ENCODE measurements around the gene USP34.
"Not testable (repeated sequence)": the region's sequence is repeated elsewhere in the genome, so short reads cannot be mapped to it uniquely, and the experiment has no call there.

Gene USP34

GRCh38 chr2:61247204-61247812, 223.6 kb downstream of the USP34 start:
- DNase-seq (ENCODE audit: low spot score): no peak

- DNase-seq (ENCODE audit: low spot score): no peak
Measured at GRCh38 chr2:61244694-61245093, 226.2 kb downstream of the USP34 start.

- no peak for DNase-seq (ENCODE audit: low spot score)
Measured at GRCh38 chr2:61241266-61241665, 229.6 kb downstream of the USP34 start.

GRCh38 chr2:61238219-61239012, 232.5 kb downstream of the USP34 start:
- no peak for DNase-seq (ENCODE audit: low spot score)

- DNase-seq (ENCODE audit: low spot score): no peak
Measured at GRCh38 chr2:61235716-61236115, 235.2 kb downstream of the USP34 start.

- DNase-seq (ENCODE audit: low spot score): no peak
Measured at GRCh38 chr2:61233581-61233980, 237.3 kb downstream of the USP34 start.

GRCh38 chr2:61229936-61230335, 241.0 kb downstream of the USP34 start:
- DNase-seq (ENCODE audit: low spot score): no peak

GRCh38 chr2:61222567-61222966, 248.3 kb downstream of the USP34 start:
- DNase-seq (ENCODE audit: low spot score): no peak

- no peak for DNase-seq (ENCODE audit: low spot score)
Measured at GRCh38 chr2:61221819-61222218, 249.1 kb downstream of the USP34 start.

GRCh38 chr2:61220768-61221167, 250.1 kb downstream of the USP34 start:
- no peak for DNase-seq (ENCODE audit: low spot score)

- no peak for DNase-seq (ENCODE audit: low spot score)
Measured at GRCh38 chr2:61218817-61219170, 252.1 kb downstream of the USP34 start.

- no peak for DNase-seq (ENCODE audit: low spot score)
Measured at GRCh38 chr2:61218076-61218816, 252.6 kb downstream of the USP34 start.

- DNase-seq (ENCODE audit: low spot score): no peak
Measured at GRCh38 chr2:61214171-61214570, 256.7 kb downstream of the USP34 start.

- no peak for DNase-seq (ENCODE audit: low spot score)
Measured at GRCh38 chr2:61210332-61210981, 260.4 kb downstream of the USP34 start.

- no peak for DNase-seq (ENCODE audit: low spot score)
Measured at GRCh38 chr2:61205132-61205531, 265.8 kb downstream of the USP34 start.

GRCh38 chr2:61196671-61197070, 274.2 kb downstream of the USP34 start:
- peak; percentile 85 for DNase-seq (ENCODE audit: low spot score)

- not testable (repeated sequence) for DNase-seq (ENCODE audit: low spot score)
Measured at GRCh38 chr2:61194646-61195045, 276.2 kb downstream of the USP34 start.

GRCh38 chr2:61193670-61194561, 277.0 kb downstream of the USP34 start:
- no peak for DNase-seq (ENCODE audit: low spot score)

- DNase-seq (ENCODE audit: low spot score): no peak
Measured at GRCh38 chr2:61187085-61187484, 283.8 kb downstream of the USP34 start.

GRCh38 chr2:61185231-61185728, 285.6 kb downstream of the USP34 start:
- no peak for DNase-seq (ENCODE audit: low spot score)

GRCh38 chr2:61184263-61184662, 286.6 kb downstream of the USP34 start:
- no peak for DNase-seq (ENCODE audit: low spot score)

Data from SW480 (cell line).